Measurements from ENCODE around the gene DENND1B.

DENND1B gene

GRCh38 chr1:197775282-197776262, at the start of gene DENND1B:
DENND1B (minus strand) TSS chr1:197775480; CDS start chr1:197775155, 325 bp downstream.
- peak; percentile 75 for DNase-seq (ENCODE audit: low read depth)

- DNase-seq (ENCODE audit: low read depth) = no peak
Observed at GRCh38 chr1:197814306-197814705, 39.0 kb upstream of the DENND1B start.

- DNase-seq (ENCODE audit: low read depth) = no peak
Observed at GRCh38 chr1:197813741-197814140, 38.5 kb upstream of the DENND1B start.

GRCh38 chr1:197811769-197812168, 36.5 kb upstream of the DENND1B start:
- no peak for DNase-seq (ENCODE audit: low read depth)

GRCh38 chr1:197810812-197811211, 35.5 kb upstream of the DENND1B start:
- DNase-seq (ENCODE audit: low read depth) = no peak

GRCh38 chr1:197808880-197809279, 33.6 kb upstream of the DENND1B start:
- no peak for DNase-seq (ENCODE audit: low read depth)

GRCh38 chr1:197807739-197808453, 32.6 kb upstream of the DENND1B start:
- no peak for DNase-seq (ENCODE audit: low read depth)

GRCh38 chr1:197807216-197807615, 31.9 kb upstream of the DENND1B start:
- no peak for DNase-seq (ENCODE audit: low read depth)

- no peak for DNase-seq (ENCODE audit: low read depth)
Observed at GRCh38 chr1:197806718-197807117, 31.4 kb upstream of the DENND1B start.

- DNase-seq (ENCODE audit: low read depth) = no peak
Observed at GRCh38 chr1:197801684-197802083, 26.4 kb upstream of the DENND1B start.

- no peak for DNase-seq (ENCODE audit: low read depth)
Observed at GRCh38 chr1:197801111-197801482, 25.8 kb upstream of the DENND1B start.

- no peak for DNase-seq (ENCODE audit: low read depth)
Observed at GRCh38 chr1:197800379-197801110, 25.3 kb upstream of the DENND1B start.

GRCh38 chr1:197799271-197799670, 24.0 kb upstream of the DENND1B start:
- no peak for DNase-seq (ENCODE audit: low read depth)

GRCh38 chr1:197798492-197798891, 23.2 kb upstream of the DENND1B start:
- no peak for DNase-seq (ENCODE audit: low read depth)

GRCh38 chr1:197797010-197797409, 21.7 kb upstream of the DENND1B start:
- DNase-seq (ENCODE audit: low read depth) = no peak

- DNase-seq (ENCODE audit: low read depth) = no peak
Observed at GRCh38 chr1:197788741-197789739, 13.8 kb upstream of the DENND1B start.

GRCh38 chr1:197787623-197788536, 12.6 kb upstream of the DENND1B start:
- no peak for DNase-seq (ENCODE audit: low read depth)

GRCh38 chr1:197787056-197787455, 11.8 kb upstream of the DENND1B start:
- no peak for DNase-seq (ENCODE audit: low read depth)

- DNase-seq (ENCODE audit: low read depth) = no peak
Observed at GRCh38 chr1:197786280-197786679, 11.0 kb upstream of the DENND1B start.

GRCh38 chr1:197783510-197783948, 8.2 kb upstream of the DENND1B start:
- no peak for DNase-seq (ENCODE audit: low read depth)
